Fibroblast of pulmonary artery (primary cell): Measurements from ENCODE around the gene HEATR9.

Source experiments
- DNase-seq: peaks from one replicate; pipeline ENCODE4 v3.0.0-alpha.2; 2010; ENCODE audit warnings: low read depth
- H3K4me3 ChIP-seq: replicated peaks from 2 replicates; pipeline ENCODE4 v1.5.1; 2011; ENCODE audit warnings: low read depth, mild to moderate bottlenecking, control low read depth, low read length, moderate library complexity
- TF ChIP-seq, protein P1 (sequence below): IDR thresholded peaks from 2 replicates; pipeline ENCODE4 v1.5.1; 2011; ENCODE audit warnings: mild to moderate bottlenecking, control low read depth, low read length, inconsistent platforms; ENCODE audit errors: missing control alignments

The HEATR9 gene

GRCh38 chr17:35875072-35875799, 6.5 kb upstream of the HEATR9 start:
- H3K4me3 ChIP-seq, result no peak overlapping the region
- no peak for DNase-seq
- TF ChIP-seq, protein P1, sequence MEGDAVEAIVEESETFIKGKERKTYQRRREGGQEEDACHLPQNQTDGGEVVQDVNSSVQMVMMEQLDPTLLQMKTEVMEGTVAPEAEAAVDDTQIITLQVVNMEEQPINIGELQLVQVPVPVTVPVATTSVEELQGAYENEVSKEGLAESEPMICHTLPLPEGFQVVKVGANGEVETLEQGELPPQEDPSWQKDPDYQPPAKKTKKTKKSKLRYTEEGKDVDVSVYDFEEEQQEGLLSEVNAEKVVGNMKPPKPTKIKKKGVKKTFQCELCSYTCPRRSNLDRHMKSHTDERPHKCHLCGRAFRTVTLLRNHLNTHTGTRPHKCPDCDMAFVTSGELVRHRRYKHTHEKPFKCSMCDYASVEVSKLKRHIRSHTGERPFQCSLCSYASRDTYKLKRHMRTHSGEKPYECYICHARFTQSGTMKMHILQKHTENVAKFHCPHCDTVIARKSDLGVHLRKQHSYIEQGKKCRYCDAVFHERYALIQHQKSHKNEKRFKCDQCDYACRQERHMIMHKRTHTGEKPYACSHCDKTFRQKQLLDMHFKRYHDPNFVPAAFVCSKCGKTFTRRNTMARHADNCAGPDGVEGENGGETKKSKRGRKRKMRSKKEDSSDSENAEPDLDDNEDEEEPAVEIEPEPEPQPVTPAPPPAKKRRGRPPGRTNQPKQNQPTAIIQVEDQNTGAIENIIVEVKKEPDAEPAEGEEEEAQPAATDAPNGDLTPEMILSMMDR, result no peak

DNA sequence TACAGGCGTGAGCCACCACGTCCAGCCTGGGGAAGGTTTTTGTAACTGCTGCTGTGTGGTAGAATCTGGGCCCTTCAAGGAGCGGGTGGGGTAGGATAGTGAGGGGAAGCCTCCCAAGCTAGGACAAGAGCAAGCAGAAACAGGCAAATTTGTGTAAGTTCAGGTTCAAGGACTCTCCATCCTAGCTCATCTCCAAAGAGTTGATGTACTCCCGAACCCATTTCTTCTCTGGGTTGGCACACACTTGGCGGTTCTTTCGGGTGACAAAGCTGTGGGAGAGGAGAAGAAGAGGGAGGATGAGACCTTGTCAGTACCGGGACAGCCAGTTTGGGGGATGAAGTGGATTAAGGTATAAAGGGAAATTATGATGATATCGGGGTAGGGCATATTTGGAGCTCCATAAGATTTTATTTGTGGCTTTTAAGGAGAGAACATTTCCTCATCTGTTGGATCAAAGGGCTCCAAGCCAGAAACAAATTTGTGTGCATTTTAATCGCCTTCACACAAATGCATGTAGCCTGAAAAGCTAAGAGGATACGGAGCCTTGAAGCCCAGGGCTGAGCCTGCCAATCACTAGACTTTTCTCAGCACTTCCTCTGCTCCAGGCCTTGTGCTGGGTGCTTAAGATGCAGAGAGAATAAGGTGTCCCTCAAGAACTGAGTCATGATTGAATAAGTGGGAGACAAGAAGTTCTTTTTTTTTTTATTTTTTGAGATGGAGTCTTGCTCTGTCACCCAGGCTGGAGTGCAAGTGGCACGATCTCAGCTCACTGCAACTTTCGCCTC, 3.7 kb upstream of the HEATR9 start:
- no peak for DNase-seq
- TF ChIP-seq, protein P1, result no peak
- no peak overlapping the region for H3K4me3 ChIP-seq

- DNase-seq, result no peak
- H3K4me3 ChIP-seq, result no peak overlapping the region
- TF ChIP-seq, protein P1, result no peak
These were observed 2.5 kb upstream of the HEATR9 start for GRCh38 chr17:35870906-35871819.

- TF ChIP-seq, protein P1, result no peak
- DNase-seq, result no peak
- no peak overlapping the region for H3K4me3 ChIP-seq
These were observed 1.1 kb downstream of the HEATR9 start for GRCh38 chr17:35867574-35867973.

GRCh38 chr17:35866341-35866950, 2.2 kb downstream of the HEATR9 start:
- H3K4me3 ChIP-seq, result no peak overlapping the region
- TF ChIP-seq, protein P1, result no peak
- DNase-seq, result peak; percentile 45
